ENCODE data around the gene MYEOV.

Gene MYEOV

GRCh38 chr11:69319255-69320106 is 25.5 kb downstream of the MYEOV start:
- DNase-seq, result no peak

DNA sequence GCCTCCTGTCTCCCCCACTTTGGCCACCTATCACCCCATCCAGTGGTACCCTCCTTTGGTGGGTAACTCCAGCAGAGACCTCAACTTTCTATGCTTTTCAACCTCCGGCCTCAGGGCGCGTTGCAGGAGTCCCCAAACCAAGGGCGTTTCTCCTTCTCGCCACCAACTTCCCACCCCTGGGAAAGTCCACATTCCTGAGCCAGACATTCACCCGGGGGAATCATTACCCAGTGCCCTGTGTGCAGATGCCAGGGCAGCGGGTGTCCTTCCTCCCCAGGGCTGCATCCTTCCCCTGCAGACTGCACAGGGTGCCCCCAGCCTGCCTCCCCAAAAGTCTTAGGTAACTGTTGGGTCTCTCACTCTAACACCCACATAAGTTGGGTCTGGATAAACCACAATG is 26.4 kb downstream of the MYEOV start:
- no peak for DNase-seq

- DNase-seq, result no peak
These were observed 27.1 kb downstream of the MYEOV start for GRCh38 chr11:69320756-69321741.

- DNase-seq, result no peak
These were observed 28.0 kb downstream of the MYEOV start for GRCh38 chr11:69321877-69322361.

- no peak for DNase-seq
These were observed 31.5 kb downstream of the MYEOV start for GRCh38 chr11:69325446-69325845.

DNA sequence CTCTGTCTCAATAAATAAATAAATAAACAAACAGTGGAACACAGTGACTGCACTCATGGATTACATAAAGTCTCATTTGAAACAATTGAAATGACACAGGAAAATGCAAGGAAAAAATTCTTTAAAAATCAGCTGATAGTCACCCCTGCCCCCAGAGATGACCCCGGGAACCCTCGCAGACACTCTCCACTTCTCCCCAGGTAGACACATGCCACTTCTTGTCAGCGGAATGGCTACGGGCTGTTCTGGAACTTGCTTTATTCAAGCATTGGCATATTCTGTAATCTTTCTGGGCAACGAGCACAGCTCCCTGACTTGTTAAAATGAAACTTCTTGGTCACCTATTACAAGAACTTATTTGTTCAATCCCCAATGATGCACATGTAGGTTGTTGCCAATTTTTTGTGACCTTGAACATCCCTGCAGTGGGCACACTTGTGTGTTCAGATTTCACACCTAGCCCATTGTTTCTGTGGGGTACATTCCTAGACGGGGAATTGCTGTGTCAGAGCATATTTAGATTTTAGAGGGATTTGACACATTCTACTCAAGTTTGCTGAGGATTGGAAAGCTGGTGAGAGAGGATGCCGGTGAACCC is 32.8 kb downstream of the MYEOV start:
- DNase-seq, result no peak

DNA sequence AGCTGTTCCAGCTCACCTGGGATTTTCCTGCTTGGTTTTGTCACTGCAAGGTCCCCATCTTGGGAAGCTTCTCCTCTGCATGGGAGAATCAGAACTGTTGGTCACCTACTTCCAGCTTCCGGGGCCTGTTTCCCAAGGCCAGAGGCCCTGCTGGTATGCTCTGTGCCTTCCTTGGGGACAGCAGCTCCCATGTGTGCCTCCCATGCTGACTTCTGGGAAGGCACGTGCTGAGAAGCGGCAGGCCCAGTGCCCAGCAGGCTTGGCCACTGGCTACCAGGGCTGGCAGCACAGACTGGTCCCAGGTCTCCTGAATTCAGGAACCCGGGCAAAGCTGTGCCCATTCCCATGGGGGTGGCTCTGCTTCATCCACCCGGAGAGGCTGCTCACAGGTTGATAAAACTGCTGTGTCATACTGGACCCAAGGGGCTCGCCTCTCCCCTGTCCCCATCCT is 33.8 kb downstream of the MYEOV start:
- no peak for DNase-seq

DNA sequence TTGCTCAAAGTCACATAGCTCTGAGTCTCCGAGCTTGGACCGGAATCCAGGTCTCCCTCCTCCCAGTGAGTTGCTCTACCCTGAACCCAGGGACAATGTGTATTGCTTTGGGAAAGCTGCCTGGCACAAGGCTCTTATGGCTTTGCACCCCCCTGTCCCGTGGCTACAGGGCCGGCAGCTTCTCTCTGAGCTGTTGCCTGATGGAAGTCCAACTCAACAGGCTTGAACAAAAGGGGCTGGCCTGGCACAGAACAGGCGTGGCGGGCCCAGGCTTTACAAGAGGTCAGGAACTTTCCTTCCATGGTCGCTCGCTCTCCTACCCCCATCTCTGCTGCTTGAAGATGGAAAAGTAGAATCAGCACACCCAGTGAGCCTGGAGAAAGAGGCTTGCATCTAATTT is 34.3 kb downstream of the MYEOV start:
- DNase-seq, result no peak

DNA sequence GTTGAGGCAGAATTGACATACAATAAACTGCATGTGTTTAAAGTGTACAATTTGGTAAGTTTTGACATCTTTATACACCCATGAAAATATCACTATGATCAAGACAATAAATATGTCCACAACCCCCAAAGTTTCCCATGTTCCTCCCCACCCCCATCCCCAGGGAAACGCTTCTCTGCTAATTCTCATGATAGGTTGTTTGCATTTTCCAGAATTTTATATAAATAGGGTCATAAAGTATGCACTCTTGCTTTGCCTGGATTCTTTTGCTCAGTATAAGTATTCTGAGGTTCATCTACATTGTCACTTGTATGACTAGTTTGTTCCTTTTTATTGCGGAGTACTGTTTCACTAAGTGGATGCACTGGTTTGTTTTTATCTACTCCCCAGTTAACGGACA is 35.6 kb downstream of the MYEOV start:
- no peak for DNase-seq

GRCh38 chr11:69330330-69330729 is 36.4 kb downstream of the MYEOV start:
- no peak for DNase-seq

DNA sequence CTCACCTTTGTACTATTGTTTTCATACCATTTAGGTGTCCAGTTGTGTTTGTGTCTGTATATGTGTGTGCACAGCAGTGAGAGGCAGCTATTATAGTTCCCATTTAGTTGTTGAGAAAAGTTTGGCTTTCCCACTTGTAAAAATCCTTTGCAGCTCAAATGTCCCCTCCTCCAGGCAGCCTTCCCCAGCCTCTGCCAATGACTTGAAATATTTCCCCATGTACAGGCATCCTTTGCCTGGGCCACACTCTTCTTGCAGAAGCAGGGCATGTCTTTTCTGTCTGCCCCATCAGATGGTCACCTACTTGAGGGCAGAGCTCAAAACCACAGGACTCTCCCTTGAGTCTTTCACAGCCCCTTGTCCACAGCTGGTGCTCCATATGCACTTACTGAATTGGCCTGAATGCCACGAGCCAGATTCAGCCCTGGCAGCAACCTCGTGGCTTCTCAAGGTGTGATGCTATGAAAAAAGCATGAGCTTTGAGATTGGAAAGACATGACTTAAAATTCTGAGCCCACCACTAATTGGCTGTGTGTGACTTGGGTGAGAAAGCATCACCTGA is 39.3 kb downstream of the MYEOV start:
- no peak for DNase-seq

DNA sequence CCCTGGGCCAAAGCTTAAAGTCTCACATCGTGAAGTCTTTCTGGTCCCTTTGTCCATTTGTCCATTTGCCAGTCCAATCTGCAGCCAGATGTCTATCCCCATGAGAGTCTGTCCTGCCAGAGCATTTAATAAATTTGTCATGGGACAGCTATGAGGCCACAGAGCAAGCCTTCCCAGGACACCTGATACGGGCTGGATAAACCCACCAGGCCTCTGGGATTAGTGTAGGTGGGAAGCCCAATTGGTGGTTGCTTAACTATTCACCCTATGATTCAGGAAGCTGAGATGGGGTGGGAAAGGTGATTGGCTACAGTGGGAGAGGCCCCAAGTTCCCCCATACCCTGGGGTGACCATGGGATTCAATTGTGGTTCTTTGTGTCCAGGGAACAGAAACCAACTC is 39.9 kb downstream of the MYEOV start:
- no peak for DNase-seq

DNA sequence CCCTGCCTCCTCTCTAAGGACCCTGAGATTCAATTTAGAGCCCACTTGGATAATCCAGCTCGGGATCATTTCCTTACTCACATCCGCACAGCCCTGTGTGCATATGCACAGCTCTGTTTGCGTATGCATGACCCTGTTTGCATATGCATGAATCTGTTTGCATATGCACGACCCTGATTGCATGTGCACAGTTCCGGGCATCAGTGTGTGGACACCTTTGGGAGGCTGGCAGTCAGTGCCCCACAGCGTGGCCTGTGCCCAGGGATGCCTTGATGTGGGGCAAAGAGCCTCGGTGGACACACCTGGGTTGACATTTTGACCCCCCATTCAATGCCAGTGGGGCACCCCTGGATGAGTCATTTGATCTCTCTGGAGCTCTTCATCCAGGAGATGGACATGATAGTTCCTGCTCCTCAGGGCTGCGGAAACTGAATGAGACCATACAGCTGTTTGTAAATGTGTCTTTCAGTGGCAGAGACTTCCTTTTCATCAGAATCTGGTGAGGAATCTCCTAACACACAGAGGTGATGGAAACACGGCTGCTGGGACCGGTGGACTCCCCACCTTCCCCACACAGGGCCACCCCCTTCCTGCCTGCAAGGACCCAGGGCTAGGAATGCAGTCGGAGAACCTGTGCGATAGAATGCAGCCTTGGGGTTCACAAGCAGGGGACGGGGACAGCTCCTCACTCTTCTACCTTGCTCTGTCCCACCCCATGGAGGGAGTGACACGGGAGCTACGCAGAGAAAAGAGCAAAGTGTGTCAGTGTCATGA is 41.2 kb downstream of the MYEOV start:
- DNase-seq, result no peak

- DNase-seq, result no peak
These were observed 41.9 kb downstream of the MYEOV start for GRCh38 chr11:69335781-69336405.

DNA sequence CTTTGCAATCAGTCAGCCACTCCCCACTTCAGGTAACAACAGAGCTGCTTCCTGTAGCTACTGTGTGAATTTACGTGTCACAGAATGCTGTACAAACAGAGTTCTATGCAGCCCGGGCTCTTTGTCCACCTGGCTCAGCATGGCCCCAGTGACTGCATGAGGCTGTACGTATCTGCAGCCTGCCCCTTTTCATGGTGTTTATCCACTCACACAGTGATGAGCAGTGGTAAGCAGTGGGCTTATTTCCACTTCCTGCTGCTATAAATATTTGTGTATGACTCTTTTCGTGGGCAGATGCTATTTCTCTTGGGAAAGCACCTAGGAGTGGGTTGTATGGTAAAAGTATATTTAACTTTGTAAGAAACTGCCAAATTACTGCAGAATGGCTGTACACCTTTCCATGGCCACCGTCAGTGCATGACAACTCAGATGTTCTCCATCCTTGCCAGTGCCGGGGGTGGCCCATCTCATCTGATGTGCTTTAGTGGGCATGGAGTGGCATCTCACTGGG is 43.3 kb downstream of the MYEOV start:
- peak; percentile 60 for DNase-seq

- DNase-seq, result no peak
These were observed 45.2 kb downstream of the MYEOV start for GRCh38 chr11:69339041-69339733.

DNA sequence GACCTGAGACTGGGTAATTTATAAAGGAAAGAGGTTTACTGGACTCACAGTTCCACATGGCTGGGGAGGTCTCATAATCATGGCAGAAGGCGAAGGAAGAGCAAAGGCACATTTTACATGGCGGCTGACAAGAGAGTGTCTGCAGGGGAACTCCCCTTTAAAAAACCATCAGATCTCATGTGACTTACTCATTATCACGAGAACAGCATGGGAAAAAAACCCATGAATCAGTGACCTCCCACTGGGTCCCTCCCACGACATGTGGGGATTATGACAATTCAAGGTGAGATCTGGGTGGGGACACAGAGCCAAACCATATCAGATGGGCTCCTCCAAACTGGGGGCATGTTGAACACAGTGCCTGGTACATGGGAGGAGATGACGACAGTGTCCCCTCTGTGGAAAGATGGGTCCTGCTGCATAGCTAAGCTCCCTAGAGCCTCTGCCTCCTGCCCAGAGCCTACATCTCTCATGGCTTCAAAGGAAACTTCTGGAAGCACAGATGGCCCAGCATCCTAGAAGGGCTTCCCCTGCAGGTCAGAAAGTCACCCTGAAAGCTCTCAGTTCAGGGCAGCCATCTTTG is 46.1 kb downstream of the MYEOV start:
- peak; percentile 15 for DNase-seq

DNA sequence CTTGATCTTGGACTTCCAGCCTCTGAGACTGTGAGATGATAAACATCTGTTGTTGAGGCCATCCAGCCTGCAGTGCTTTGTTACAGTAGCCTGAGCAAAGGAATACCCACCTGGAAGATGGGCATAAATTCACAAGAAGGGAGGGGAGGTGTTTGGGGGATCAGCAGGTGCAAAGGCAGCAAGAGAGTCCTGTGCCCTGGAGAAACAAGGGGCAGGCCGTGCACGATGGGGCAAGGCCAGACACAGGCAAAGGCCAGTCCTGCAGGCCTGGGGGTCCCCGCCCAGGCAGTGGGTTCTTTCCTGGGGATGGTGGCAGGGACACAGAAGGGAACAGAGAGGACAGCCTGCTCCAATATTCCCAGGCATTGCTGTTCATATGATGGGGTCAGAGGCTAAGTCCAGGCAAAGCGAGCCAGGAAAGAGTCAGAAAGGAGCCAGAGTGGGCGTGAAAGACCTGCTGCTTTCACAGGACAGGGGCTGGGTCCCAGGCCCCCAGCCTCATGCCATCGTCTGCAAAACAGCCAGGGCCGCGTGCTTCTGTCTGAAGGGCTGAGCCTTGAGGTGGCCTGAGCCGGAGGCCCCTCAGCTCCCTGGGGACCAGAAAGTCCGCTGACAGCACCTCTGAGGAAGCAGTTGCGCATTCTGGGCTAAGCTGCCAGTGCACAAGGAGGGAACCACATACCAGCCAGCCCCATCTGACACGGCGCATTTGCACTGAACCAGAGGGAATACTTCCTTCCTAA is 48.8 kb downstream of the MYEOV start:
- DNase-seq, result no peak

All from stimulated activated CD4-positive, alpha-beta T cell treated with anti-CD3 and anti-CD28 coated beads, Interleukin-4, amount 100 ng/mL, for 1 hour (primary cell).